ENCODE measurements around the gene VEGFD. TPM values are rescaled to one million over a fixed set of nuclear protein-coding genes. Genes with fewer than 3 reads are reported as not detected.

VEGFD gene
- total and polyA plus RNA-seq, 7 donors: 1.2 to 8.4 (median 6.9) TPM

DNA sequence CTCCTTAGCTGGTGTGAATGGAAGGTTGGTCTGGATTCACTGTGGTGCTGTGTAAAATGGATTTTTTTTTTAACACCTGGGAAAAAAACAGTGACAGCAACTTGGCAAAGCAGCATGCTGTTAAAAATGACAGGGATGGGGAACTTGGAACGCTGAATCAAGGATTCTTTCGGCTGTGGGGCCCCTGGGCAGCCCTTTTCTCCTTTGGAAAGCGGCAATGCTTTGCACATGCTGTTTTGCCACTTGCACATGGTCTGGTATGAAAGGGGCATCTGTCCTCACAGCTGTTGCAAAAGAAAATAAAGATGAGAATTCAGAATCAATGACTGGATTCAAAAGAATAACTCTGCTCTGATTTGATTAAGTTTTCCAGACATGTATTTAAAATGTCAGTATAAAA is 38.2 kb downstream of the VEGFD start:
- intact Hi-C loops (cut with DNase I): loop anchor here in 1 of 2 donors (5.0 kb wide), 1 partner anchor 121 kb away; no protein-coding TSS in a partner anchor
- Histone ChIP-seq H3K27me3 (ENCODE audit: insufficient read depth in 3 of 3, low read length in 2 of 3) (peaks cover 0 to 5% (median 0%) of the 10 kb centered on the region in 3 donors), H3K9me3 (no peaks in the 10 kb centered on the region), H3K4me1 (no peaks in the 10 kb centered on the region), H3K27ac (no peak overlapping the region), H3K4me3 (no peak overlapping the region), H3K36me3 (ENCODE audit: insufficient read depth in 1 of 2, low read depth in 1 of 2) (peaks cover 0 to 38% of the 10 kb centered on the region in 2 donors)
- TF ChIP-seq, protein P1, sequence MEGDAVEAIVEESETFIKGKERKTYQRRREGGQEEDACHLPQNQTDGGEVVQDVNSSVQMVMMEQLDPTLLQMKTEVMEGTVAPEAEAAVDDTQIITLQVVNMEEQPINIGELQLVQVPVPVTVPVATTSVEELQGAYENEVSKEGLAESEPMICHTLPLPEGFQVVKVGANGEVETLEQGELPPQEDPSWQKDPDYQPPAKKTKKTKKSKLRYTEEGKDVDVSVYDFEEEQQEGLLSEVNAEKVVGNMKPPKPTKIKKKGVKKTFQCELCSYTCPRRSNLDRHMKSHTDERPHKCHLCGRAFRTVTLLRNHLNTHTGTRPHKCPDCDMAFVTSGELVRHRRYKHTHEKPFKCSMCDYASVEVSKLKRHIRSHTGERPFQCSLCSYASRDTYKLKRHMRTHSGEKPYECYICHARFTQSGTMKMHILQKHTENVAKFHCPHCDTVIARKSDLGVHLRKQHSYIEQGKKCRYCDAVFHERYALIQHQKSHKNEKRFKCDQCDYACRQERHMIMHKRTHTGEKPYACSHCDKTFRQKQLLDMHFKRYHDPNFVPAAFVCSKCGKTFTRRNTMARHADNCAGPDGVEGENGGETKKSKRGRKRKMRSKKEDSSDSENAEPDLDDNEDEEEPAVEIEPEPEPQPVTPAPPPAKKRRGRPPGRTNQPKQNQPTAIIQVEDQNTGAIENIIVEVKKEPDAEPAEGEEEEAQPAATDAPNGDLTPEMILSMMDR (IDR thresholded peaks at IDR 0.05): no peak
- no peak for ATAC-seq
- no peak for DNase-seq
- WGBS, 3 donors: 51 to 60% (median 60%) methylated on average over 3 of the region's 3 CpGs

DNA sequence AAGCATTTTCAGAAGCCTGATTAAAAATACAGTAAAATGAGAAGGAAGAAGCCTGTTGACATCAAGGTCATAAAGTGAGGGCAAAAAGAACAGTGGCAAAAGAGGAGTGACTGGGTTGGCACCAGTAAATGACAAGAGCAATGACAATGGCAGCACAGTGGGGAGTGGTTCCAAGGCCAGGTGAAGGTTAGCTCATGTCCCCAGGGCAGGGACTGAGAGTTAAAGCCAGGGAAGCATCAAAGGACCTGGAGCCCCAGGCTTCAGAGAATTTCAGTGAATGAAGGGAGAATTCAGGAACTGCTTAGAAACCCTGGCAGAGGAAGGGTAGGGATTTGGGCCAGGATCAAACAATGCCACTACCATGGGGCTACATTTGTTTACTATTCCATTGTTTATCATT is 40.1 kb downstream of the VEGFD start:
- TF ChIP-seq, protein P1 (IDR thresholded peaks at IDR 0.05): no peak
- H3K27ac ChIP-seq: no peak overlapping the region
- no peak overlapping the region for H3K4me3 ChIP-seq
- peaks cover 0 to 38% of the 10 kb centered on the region in 2 donors for H3K36me3 ChIP-seq (ENCODE audit: insufficient read depth in 1 of 2, low read depth in 1 of 2)
- ATAC-seq (no peak), DNase-seq (no peak)
- intact Hi-C loops (cut with DNase I): loop anchor here in 1 of 2 donors (5.0 kb wide), 1 partner anchor 223 kb away; no protein-coding TSS in a partner anchor
- H3K9me3 ChIP-seq: no peaks in the 10 kb centered on the region
- H3K4me1 ChIP-seq: no peaks in the 10 kb centered on the region
- peaks cover 0 to 5% (median 0%) of the 10 kb centered on the region in 3 donors for H3K27me3 ChIP-seq (ENCODE audit: insufficient read depth in 3 of 3, low read length in 2 of 3)

DNA sequence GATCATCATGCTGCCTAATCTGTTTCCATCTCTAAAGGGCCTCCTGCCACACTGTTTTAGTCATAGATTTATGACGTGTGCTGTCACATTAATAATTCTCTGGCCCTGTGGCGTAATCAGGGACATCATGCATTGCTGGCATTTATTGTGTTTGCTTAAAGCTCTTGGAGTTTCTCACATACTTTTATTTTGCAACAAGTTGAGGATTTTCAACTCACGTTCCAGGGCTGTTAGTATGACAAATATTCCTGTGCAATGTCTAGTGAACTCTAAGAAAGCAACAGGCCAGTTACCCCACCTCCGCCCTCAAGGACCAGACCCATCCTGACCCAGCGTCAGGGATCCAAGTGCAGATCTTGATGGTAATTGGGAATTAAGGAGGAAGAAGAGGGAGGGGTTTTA is 41.1 kb downstream of the VEGFD start:
- no peaks in the 10 kb centered on the region for H3K4me1 ChIP-seq
- H3K27me3 ChIP-seq (ENCODE audit: insufficient read depth in 3 of 3, low read length in 2 of 3): peaks cover 0 to 5% (median 0%) of the 10 kb centered on the region in 3 donors
- intact Hi-C loops (cut with DNase I): loop anchor here in 1 of 2 donors (5.0 kb wide), 1 partner anchor 224 kb away; no protein-coding TSS in a partner anchor
- peak in 2 of 4 donors; percentile 30 to 58 for ATAC-seq
- H3K36me3 ChIP-seq (ENCODE audit: insufficient read depth in 1 of 2, low read depth in 1 of 2): peaks cover 0 to 33% of the 10 kb centered on the region in 2 donors
- H3K9me3 ChIP-seq: no peaks in the 10 kb centered on the region
- 64 to 73% (median 72%) methylated on average over 5 of the region's 5 CpGs for WGBS, 3 donors
- no peak overlapping the region for H3K27ac ChIP-seq
- no peak overlapping the region for H3K4me3 ChIP-seq
- no peak for DNase-seq
- TF ChIP-seq, protein P1 (IDR thresholded peaks at IDR 0.05): no peak

DNA sequence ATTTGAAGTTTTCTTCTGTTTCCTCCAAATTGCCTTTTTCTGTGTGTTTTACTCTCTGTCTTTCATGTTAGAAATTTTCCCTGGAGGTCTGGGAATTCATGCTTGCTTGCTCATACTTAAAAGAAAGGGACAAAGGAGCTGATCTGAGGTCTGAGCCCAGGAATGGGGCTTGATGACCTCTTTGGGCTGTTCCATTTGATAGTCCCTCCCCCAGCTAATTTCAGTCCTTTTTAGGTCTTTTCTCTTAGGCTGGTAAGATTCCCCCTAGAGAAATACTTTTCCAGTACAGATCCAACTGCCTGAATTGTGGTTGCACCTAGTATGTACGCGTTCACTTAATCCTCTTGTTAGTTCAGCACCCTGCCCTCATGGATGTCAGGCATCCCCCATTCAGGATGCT is 43.3 kb downstream of the VEGFD start:
- Histone ChIP-seq H3K4me3 (no peak overlapping the region), H3K27ac (no peak overlapping the region), H3K27me3 (ENCODE audit: insufficient read depth in 3 of 3, low read length in 2 of 3) (peaks cover 0 to 5% (median 0%) of the 10 kb centered on the region in 3 donors), H3K4me1 (peaks cover 16% of the 10 kb centered on the region), H3K9me3 (no peaks in the 10 kb centered on the region), H3K36me3 (ENCODE audit: insufficient read depth in 1 of 2, low read depth in 1 of 2) (peaks cover 0 to 13% of the 10 kb centered on the region in 2 donors)
- WGBS, 3 donors: 80 to 93% (median 88%) methylated on average over 2 of the region's 2 CpGs
- no peak for ATAC-seq
- DNase-seq: no peak
- intact Hi-C loops (cut with DNase I): loop anchor here in 1 of 2 donors (5.0 kb wide), 1 partner anchor 226 kb away; no protein-coding TSS in a partner anchor
- TF ChIP-seq, protein P1 (IDR thresholded peaks at IDR 0.05): no peak

DNA sequence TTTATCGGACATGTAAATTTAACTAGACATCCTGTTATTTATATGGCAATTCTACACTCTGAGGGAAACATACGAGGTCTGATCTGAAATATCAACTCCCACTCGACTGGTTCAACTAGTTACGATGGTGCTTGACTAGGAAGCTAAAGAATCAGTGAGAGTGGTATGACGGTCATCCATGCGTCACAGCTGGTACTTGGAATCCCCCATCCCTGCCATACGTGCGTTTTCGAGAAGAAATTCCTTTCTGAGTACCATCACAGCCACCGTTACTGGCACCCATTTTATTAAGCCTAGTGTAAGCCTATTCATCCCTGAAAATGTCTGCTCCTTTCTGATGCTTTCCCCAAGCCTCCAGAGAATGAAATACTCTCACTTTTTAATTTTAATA is 48.2 kb downstream of the VEGFD start:
- H3K9me3 ChIP-seq: no peaks in the 10 kb centered on the region
- DNase-seq (no peak), ATAC-seq (peak in 3 of 4 donors; percentile 7 to 13 (median 12))
- WGBS, 3 donors: 0 to 32% (median 1%) methylated on average over 10 of the region's 10 CpGs
- intact Hi-C loops (cut with DNase I): loop anchor here in 1 of 2 donors (10.0 kb wide), 1 partner anchor 339 kb away; no protein-coding TSS in a partner anchor
- no peaks in the 10 kb centered on the region for H3K27me3 ChIP-seq (ENCODE audit: insufficient read depth in 3 of 3, low read length in 2 of 3)
- peaks cover 0 to 8% of the 10 kb centered on the region in 2 donors for H3K36me3 ChIP-seq (ENCODE audit: insufficient read depth in 1 of 2, low read depth in 1 of 2)
- TF ChIP-seq, protein P1 (IDR thresholded peaks at IDR 0.05): no peak
- peak overlapping the region; percentile 84 for H3K27ac ChIP-seq
- peaks cover 24% of the 10 kb centered on the region for H3K4me1 ChIP-seq
- peak overlapping the region; percentile 73 for H3K4me3 ChIP-seq

Data from psoas muscle (tissue), 8 donors.